ENCODE results near the gene MMP11. TPM values are rescaled to one million over a fixed set of nuclear protein-coding genes. Genes with fewer than 3 reads are reported as not detected.

MMP11 gene
- polyA plus RNA-seq, 3 donors = not detected

DNA sequence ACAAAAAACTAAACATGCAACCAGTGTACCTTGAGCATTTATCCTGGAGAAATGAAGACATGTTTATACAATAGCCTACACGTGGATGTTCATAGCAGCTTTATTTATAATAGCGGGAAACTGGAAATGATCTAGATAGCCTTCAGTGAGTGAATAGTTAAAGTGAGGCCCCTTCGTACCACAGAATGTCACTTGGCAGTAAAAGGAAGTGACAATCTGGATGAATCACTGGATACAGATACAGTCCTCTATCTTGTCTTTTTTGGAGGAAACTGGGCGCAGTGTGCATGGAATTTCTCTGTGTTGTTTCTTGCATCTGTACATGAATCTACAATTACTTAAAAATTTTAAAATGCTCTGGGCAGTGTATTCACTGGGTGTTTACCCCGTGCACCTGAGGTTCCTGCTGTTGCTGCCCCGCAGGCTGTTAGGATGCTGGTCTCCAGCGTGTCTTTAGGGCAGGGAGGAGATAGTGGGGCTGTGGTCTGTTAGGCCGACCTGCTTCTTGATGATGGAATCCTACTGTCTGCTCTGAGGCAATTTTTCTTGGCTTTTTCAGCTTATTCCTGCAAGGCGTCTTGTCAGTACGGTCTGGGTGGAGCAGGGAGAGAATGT, 43.0 kb downstream of the MMP11 start:
- no peak for DNase-seq
- Histone ChIP-seq H3K9ac (ENCODE audit: insufficient read depth, low read length, poor library complexity, severe bottlenecking) (no peak overlapping the region), H2AFZ (ENCODE audit: insufficient read depth, low read depth, low read length, poor library complexity, severe bottlenecking) (no peak overlapping the region), H3K9me3 (replicated peaks in 1 of 2; ENCODE audit: control insufficient read depth in 1 of 2, insufficient read depth in 1 of 2, low read length in 2 of 2) (no peaks in the 10 kb centered on the region), H4K20me1 (ENCODE audit: insufficient read depth, low read length) (no peaks in the 10 kb centered on the region), H3K79me2 (ENCODE audit: insufficient read depth, low read length) (no peaks in the 10 kb centered on the region), H3K36me3 (replicated peaks in 1 of 2; ENCODE audit: control insufficient read depth in 1 of 2, insufficient read depth in 2 of 2, low read length in 2 of 2) (peaks cover 48 to 95% of the 10 kb centered on the region in 2 donors), H3K27ac (ENCODE audit: low read depth in 1 of 2, low read length in 2 of 2) (no peak overlapping the region), H3K4me3 (replicated peaks in 1 of 3; ENCODE audit: low read depth in 2 of 3, low read length in 3 of 3) (no peak overlapping the region), H3K4me1 (ENCODE audit: control insufficient read depth in 1 of 2, insufficient read depth in 2 of 2, low read length in 2 of 2) (peaks cover 4 to 5% of the 10 kb centered on the region in 2 donors), H3K27me3 (ENCODE audit: control insufficient read depth in 2 of 2, insufficient read depth in 2 of 2, low read length in 2 of 2) (no peaks in the 10 kb centered on the region), H3K4me2 (replicated peaks; ENCODE audit: extremely low read depth, low read length, poor library complexity, severe bottlenecking) (no peak overlapping the region)
- Mint-ChIP-seq H3K36me3 (peaks cover 68 to 93% of the 10 kb centered on the region in 2 donors), H3K9me3 (peaks cover 0 to 2% (median 0%) of the 10 kb centered on the region in 7 donors), H3K27me3 (ENCODE audit: low read depth in 3 of 3) (no peaks in the 10 kb centered on the region), H3K4me3 (no peak overlapping the region), H3K4me1 (peaks cover 8% of the 10 kb centered on the region), H3K27ac (peak overlapping the region in 1 of 7 donors; percentile 36)
- 84% methylated on average over 8 of the region's 10 CpGs for WGBS (ENCODE audit: insufficient coverage)
- TF ChIP-seq, protein P1, sequence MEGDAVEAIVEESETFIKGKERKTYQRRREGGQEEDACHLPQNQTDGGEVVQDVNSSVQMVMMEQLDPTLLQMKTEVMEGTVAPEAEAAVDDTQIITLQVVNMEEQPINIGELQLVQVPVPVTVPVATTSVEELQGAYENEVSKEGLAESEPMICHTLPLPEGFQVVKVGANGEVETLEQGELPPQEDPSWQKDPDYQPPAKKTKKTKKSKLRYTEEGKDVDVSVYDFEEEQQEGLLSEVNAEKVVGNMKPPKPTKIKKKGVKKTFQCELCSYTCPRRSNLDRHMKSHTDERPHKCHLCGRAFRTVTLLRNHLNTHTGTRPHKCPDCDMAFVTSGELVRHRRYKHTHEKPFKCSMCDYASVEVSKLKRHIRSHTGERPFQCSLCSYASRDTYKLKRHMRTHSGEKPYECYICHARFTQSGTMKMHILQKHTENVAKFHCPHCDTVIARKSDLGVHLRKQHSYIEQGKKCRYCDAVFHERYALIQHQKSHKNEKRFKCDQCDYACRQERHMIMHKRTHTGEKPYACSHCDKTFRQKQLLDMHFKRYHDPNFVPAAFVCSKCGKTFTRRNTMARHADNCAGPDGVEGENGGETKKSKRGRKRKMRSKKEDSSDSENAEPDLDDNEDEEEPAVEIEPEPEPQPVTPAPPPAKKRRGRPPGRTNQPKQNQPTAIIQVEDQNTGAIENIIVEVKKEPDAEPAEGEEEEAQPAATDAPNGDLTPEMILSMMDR (IDR thresholded peaks at IDR 0.05) = no peak
- intact Hi-C loops (cut with micrococcal nuclease) = no loop called here

DNA sequence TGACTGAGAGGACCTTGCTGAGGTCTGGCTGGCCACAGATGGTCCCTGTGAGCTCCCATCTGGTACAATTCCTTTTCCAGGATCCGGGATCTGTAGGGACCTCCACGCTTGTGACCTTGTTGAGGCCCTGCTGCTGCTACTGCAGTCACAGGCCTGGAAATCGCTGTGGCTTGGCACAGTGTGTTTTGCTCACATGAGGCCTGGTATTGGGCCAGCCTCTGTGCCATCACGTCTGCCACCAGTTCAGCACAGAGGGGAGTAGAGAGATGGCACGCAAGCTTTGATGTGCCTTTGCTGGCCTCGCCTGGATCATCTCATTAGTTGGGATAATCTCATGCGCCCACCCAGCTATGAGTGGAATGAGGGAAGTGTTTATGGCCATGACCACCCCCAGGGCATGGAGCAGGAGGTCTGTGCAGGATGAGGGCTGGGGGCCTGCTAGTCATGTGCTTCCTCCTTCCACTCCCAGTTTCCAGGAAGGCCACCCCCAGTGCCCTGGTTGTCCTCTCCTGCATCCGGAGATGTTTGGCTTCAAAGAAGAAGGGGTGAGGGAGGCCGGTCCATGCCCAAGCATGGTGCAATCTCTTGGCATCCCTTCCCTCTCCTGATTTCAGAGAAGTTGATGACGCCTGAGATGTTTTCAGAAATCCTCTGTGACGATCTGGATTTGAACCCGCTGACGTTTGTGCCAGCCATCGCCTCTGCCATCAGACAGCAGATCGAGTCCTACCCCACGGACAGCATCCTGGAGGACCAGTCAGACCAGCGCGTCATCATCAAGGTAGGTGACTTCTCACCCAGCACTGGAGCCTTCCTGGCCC, 43.7 kb downstream of the MMP11 start:
- H3K27me3 Mint-ChIP-seq (ENCODE audit: low read depth in 3 of 3) = no peaks in the 10 kb centered on the region
- H3K4me1 ChIP-seq (ENCODE audit: control insufficient read depth in 1 of 2, insufficient read depth in 2 of 2, low read length in 2 of 2) = peaks cover 4 to 5% of the 10 kb centered on the region in 2 donors
- no peaks in the 10 kb centered on the region for H3K79me2 ChIP-seq (ENCODE audit: insufficient read depth, low read length)
- peaks cover 8% of the 10 kb centered on the region for H3K4me1 Mint-ChIP-seq
- H3K27ac Mint-ChIP-seq = peak overlapping the region in 2 of 7 donors; percentile 7 to 79
- peaks cover 0 to 2% (median 0%) of the 10 kb centered on the region in 7 donors for H3K9me3 Mint-ChIP-seq
- H3K4me3 Mint-ChIP-seq = no peak overlapping the region
- no peak overlapping the region for H3K4me2 ChIP-seq (replicated peaks; ENCODE audit: extremely low read depth, low read length, poor library complexity, severe bottlenecking)
- H2AFZ ChIP-seq (ENCODE audit: insufficient read depth, low read depth, low read length, poor library complexity, severe bottlenecking) = no peak overlapping the region
- H3K9me3 ChIP-seq (replicated peaks in 1 of 2; ENCODE audit: control insufficient read depth in 1 of 2, insufficient read depth in 1 of 2, low read length in 2 of 2) = no peaks in the 10 kb centered on the region
- H3K36me3 ChIP-seq (replicated peaks in 1 of 2; ENCODE audit: control insufficient read depth in 1 of 2, insufficient read depth in 2 of 2, low read length in 2 of 2) = peaks cover 47 to 95% of the 10 kb centered on the region in 2 donors
- DNase-seq = no peak
- no peak overlapping the region for H3K4me3 ChIP-seq (replicated peaks in 1 of 3; ENCODE audit: low read depth in 2 of 3, low read length in 3 of 3)
- H3K27me3 ChIP-seq (ENCODE audit: control insufficient read depth in 2 of 2, insufficient read depth in 2 of 2, low read length in 2 of 2) = no peaks in the 10 kb centered on the region
- peaks cover 69 to 94% of the 10 kb centered on the region in 2 donors for H3K36me3 Mint-ChIP-seq
- H3K9ac ChIP-seq (ENCODE audit: insufficient read depth, low read length, poor library complexity, severe bottlenecking) = no peak overlapping the region
- TF ChIP-seq, protein P1 (IDR thresholded peaks at IDR 0.05) = no peak
- intact Hi-C loops (cut with micrococcal nuclease) = no loop called here
- H3K27ac ChIP-seq (ENCODE audit: low read depth in 1 of 2, low read length in 2 of 2) = no peak overlapping the region
- no peaks in the 10 kb centered on the region for H4K20me1 ChIP-seq (ENCODE audit: insufficient read depth, low read length)
- 96% methylated on average over 13 of the region's 18 CpGs for WGBS (ENCODE audit: insufficient coverage)

Measured in CD14-positive monocyte (primary cell).